Brain microvascular endothelial cell (primary cell): ENCODE results near the gene DAGLB.

ENCODE experiments used
- DNase-seq: peaks from one replicate; pipeline ENCODE4 v3.0.0-alpha.2; 2020
- H3K27ac ChIP-seq: fragments of 250-450 bp; sonication (Bioruptor Pico); 2 replicates; pipeline ENCODE4 v1.5.1; 2020; ENCODE audit warnings: mild to moderate bottlenecking, moderate library complexity
- H3K27me3 ChIP-seq: fragments of 250-450 bp; sonication (Bioruptor Pico); replicated peaks from 2 replicates; pipeline ENCODE4 v1.5.1; 2020; ENCODE audit warnings: mild to moderate bottlenecking
- H3K36me3 ChIP-seq: fragments of 250-450 bp; sonication (Bioruptor Pico); replicated peaks from 2 replicates; pipeline ENCODE4 v1.5.1; 2020; ENCODE audit warnings: mild to moderate bottlenecking
- H3K4me3 ChIP-seq: 2 replicates; pipeline ENCODE4 v1.5.1; 2011; ENCODE audit warnings: low read depth, mild to moderate bottlenecking, control low read depth, low read length, moderate library complexity
- in situ Hi-C: cut with HindIII; loops from 2 replicates; pipeline ENCODE4 v1.10.0; 2017; ENCODE audit warnings: low sequenced_read_pairs, low pct_ligation_motif_present
- TF ChIP-seq, protein P1 (sequence below): IDR thresholded peaks from 2 replicates; pipeline ENCODE4 v1.5.1; 2011; ENCODE audit warnings: low read depth, mild to moderate bottlenecking, moderate library complexity, low read length, control low read depth, inconsistent platforms; ENCODE audit errors: missing control alignments

Gene DAGLB

DNA sequence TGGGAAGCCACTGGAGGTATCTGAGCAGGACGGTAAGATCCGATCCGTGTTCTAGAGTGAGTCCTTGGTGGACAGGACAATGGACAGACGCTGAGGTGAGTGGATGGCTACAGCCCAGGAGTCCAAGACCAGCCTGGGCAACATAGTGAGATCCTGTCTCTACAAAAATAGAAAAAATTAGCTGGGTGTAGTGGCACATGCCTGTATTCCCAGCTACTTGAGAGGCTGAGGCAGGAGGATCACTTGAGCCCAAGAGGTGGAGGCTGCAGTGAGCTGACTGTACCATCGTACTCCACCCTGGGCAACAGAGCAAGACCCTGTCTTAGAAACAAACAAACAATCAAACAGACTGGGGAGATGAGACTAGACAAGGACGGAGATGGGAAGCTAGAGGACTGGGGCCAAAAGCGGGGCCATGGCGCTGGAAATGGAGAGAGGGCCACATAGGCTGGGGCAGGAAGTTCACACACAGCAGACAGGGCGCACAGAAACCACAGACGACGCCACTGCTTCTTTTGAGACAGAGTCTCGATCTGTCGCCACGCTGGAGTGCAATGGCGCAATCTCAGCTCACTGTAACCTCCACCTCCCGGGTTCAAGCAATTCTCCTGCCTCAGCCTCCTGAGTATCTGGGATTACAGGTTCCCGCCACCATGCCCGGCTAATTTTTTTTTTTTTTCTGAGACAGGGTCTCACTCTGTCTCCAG lies 24.7 kb downstream of the DAGLB start:
- Histone ChIP-seq H3K36me3 (peaks cover 61% of the 10 kb centered on the region), H3K4me3 (no peak overlapping the region), H3K27me3 (no peaks in the 10 kb centered on the region), H3K27ac (no peak overlapping the region)
- DNase-seq, result no peak
- TF ChIP-seq, protein P1, sequence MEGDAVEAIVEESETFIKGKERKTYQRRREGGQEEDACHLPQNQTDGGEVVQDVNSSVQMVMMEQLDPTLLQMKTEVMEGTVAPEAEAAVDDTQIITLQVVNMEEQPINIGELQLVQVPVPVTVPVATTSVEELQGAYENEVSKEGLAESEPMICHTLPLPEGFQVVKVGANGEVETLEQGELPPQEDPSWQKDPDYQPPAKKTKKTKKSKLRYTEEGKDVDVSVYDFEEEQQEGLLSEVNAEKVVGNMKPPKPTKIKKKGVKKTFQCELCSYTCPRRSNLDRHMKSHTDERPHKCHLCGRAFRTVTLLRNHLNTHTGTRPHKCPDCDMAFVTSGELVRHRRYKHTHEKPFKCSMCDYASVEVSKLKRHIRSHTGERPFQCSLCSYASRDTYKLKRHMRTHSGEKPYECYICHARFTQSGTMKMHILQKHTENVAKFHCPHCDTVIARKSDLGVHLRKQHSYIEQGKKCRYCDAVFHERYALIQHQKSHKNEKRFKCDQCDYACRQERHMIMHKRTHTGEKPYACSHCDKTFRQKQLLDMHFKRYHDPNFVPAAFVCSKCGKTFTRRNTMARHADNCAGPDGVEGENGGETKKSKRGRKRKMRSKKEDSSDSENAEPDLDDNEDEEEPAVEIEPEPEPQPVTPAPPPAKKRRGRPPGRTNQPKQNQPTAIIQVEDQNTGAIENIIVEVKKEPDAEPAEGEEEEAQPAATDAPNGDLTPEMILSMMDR, result no peak
- in situ Hi-C loops, result no loop called here

DNA sequence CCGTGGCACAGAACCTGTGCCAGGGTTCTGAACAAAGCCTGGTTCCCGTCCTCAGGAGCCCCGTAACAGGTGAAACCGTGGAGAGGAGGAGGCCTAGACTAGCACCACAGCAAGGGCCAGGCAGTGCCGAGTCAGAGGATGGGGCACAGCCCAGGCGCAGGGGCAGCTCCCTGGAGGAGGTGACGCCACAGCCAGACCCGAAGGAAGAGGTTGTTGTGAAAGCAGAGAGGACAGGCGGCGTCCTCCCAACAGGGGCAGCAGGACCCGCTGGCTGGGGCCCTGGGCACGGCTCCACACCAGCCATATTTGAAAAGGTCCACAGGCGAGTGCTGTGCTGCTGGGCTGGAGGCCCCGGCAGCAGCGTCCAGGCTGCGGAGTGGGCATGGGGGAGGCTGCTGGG lies 25.7 kb downstream of the DAGLB start:
- peaks cover 54% of the 10 kb centered on the region for H3K36me3 ChIP-seq
- DNase-seq, result no peak
- H3K27me3 ChIP-seq, result no peaks in the 10 kb centered on the region
- in situ Hi-C loops, result no loop called here
- H3K27ac ChIP-seq, result no peak overlapping the region
- TF ChIP-seq, protein P1, result no peak
- H3K4me3 ChIP-seq, result no peak overlapping the region

DNA sequence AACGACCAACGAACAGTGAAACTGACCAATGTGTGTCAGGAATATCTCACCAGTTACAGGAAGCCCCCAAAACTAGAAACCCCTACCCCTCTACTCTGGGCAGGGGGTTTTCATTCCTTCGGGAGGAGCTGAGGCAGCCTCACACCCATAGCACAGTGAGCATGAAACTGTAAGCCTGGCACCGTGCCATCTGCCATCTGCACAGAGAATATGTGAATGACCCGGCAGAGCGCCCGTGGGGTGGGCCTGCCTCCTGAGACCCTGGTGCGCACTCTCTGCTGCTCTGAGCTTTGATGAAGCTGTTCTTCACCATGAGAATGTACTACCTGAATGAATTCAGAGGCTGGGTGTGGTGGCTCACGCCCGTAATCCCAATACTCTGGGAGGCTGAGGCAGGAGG lies 27.1 kb downstream of the DAGLB start:
- TF ChIP-seq, protein P1, result no peak
- Histone ChIP-seq H3K36me3 (peaks cover 59% of the 10 kb centered on the region), H3K27ac (no peak overlapping the region), H3K27me3 (no peaks in the 10 kb centered on the region), H3K4me3 (no peak overlapping the region)
- in situ Hi-C loops, result no loop called here
- DNase-seq, result no peak

DNA sequence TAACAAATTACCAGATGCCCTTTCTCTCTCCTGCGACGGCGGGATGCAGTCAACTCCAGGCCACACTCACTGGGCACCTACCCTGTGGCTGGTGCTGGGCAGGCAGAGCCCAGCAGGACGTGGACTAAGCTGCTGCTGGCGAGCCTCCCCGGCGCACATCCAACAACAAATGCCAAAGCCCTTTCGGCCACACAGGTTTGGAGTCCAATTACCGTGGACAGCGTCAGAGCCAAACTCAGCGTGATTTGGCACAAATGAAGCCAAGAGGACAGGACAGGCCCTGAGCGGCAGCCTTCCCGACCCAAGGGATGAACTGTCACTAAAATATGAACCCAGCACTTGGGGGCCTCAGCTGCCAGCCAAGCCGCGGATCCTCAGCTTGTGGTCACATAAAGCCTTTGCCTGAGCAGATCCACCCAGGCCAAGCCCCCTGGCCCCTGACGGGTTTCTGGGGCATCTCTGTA lies 28.4 kb downstream of the DAGLB start:
- Histone ChIP-seq H3K27ac (no peak overlapping the region), H3K27me3 (no peaks in the 10 kb centered on the region), H3K36me3 (peaks cover 51% of the 10 kb centered on the region), H3K4me3 (no peak overlapping the region)
- TF ChIP-seq, protein P1, result no peak
- in situ Hi-C loops, result no loop called here
- DNase-seq, result no peak

DNA sequence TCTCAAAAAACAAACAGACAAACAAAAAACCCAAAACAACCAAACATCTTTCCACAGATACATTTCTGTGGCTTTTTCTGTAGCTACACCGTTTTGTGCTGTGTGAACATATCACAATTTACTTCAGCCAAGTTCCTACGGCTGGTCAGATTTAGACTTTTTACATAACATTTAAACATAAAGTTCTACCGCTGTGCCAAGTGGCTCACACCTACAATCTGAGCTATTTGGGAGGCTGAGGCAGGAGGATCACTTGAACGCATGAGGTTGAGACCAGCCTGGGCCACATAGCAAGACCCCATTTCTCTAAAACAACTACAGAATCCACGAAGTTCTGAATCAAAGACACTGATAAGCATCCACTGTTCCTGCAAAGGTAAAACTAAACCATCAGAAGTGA lies 30.3 kb downstream of the DAGLB start:
- H3K36me3 ChIP-seq, result peaks cover 52% of the 10 kb centered on the region

More for the DNA sequence above, 30.3 kb downstream of the DAGLB start:
- TF ChIP-seq, protein P1, result no peak
- Histone ChIP-seq H3K27ac (no peak overlapping the region), H3K4me3 (no peak overlapping the region), H3K27me3 (no peaks in the 10 kb centered on the region)
- DNase-seq, result no peak
- in situ Hi-C loops, result no loop called here
